Progenitor cell of endocrine pancreas (in vitro differentiated cells): ENCODE data around the gene USP54. TPM values are rescaled to one million over a fixed set of nuclear protein-coding genes. Genes with fewer than 3 reads are reported as not detected.

Experiments used
- DNase-seq: peaks from one replicate; pipeline ENCODE4 v3.0.0; 2021; ENCODE audit warnings: low spot score; ENCODE audit not compliant: unreplicated experiment
- H3K27ac Mint-ChIP-seq: 2 replicates; pipeline ENCODE4 v1.8.0; 2021; ENCODE audit warnings: mild to moderate bottlenecking, moderate library complexity, mixed read lengths
- H3K27me3 Mint-ChIP-seq: 2 replicates; pipeline ENCODE4 v1.8.0; 2021; ENCODE audit warnings: mixed read lengths
- H3K36me3 Mint-ChIP-seq: 2 replicates; pipeline ENCODE4 v1.8.0; 2022; ENCODE audit warnings: mixed read lengths; ENCODE audit not compliant: insufficient read depth
- H3K4me1 Mint-ChIP-seq: 2 replicates; pipeline ENCODE4 v1.8.0; 2021; ENCODE audit warnings: low read depth, mixed read lengths
- H3K4me3 Mint-ChIP-seq: 2 replicates; pipeline ENCODE4 v1.8.0; 2021; ENCODE audit warnings: low read depth, mild to moderate bottlenecking, moderate library complexity, mixed read lengths
- H3K9me3 Mint-ChIP-seq: 2 replicates; pipeline ENCODE4 v1.8.0; 2021; ENCODE audit warnings: low read depth, mixed read lengths
- total RNA-seq: library from RNA; stranded (reverse); gene quantifications from 2 replicates; pipeline ENCODE4 v1.2.1, GENCODE V29; 2021
- TF ChIP-seq, protein P1 (sequence below): fragments of 200-600 bp; sonication (generic); IDR thresholded peaks from one replicate; pipeline ENCODE4 v1.5.0; 2021; ENCODE audit warnings: antibody characterized with exemption, mild to moderate bottlenecking; ENCODE audit not compliant: unreplicated experiment

The USP54 gene
- total RNA-seq, 1 donor from 2014 or later = 83.8 TPM

GRCh38 chr10:73597346-73597745 lies 6.2 kb upstream of the USP54 start:
- TF ChIP-seq, protein P1, sequence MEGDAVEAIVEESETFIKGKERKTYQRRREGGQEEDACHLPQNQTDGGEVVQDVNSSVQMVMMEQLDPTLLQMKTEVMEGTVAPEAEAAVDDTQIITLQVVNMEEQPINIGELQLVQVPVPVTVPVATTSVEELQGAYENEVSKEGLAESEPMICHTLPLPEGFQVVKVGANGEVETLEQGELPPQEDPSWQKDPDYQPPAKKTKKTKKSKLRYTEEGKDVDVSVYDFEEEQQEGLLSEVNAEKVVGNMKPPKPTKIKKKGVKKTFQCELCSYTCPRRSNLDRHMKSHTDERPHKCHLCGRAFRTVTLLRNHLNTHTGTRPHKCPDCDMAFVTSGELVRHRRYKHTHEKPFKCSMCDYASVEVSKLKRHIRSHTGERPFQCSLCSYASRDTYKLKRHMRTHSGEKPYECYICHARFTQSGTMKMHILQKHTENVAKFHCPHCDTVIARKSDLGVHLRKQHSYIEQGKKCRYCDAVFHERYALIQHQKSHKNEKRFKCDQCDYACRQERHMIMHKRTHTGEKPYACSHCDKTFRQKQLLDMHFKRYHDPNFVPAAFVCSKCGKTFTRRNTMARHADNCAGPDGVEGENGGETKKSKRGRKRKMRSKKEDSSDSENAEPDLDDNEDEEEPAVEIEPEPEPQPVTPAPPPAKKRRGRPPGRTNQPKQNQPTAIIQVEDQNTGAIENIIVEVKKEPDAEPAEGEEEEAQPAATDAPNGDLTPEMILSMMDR = no peak
- peaks cover 6% of the 10 kb centered on the region for H3K36me3 Mint-ChIP-seq
- peaks cover 14% of the 10 kb centered on the region for H3K4me1 Mint-ChIP-seq
- H3K27ac Mint-ChIP-seq = peak overlapping the region; percentile 27
- no peaks in the 10 kb centered on the region for H3K9me3 Mint-ChIP-seq
- H3K27me3 Mint-ChIP-seq = no peaks in the 10 kb centered on the region
- no peak for DNase-seq
- no peak overlapping the region for H3K4me3 Mint-ChIP-seq

GRCh38 chr10:73593812-73594211 lies 2.7 kb upstream of the USP54 start:
- no peaks in the 10 kb centered on the region for H3K9me3 Mint-ChIP-seq

DNA sequence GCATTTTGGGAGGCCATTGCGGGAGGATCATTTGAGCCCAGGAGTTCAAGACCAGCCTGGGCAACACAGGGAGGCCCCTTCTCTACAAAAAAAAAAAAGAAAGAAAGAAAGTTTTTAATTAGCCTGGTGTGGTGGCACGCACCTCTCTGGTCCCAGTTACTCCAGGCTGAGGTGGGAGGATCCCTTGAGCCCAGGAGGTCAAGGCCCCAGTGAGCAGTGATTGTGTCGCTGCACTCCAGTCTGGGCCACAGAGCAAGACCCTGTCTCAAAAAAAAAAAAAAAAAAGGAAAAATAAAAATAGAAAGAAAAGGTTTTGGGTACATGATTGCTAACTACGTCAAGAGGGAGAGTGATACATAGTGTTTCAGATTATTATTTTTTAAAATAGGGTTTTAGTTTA lies 2.0 kb upstream of the USP54 start:
- H3K4me3 Mint-ChIP-seq = no peak overlapping the region
- TF ChIP-seq, protein P1 = no peak
- no peak for DNase-seq
- peak overlapping the region; percentile 96 for H3K27ac Mint-ChIP-seq
- H3K9me3 Mint-ChIP-seq = no peaks in the 10 kb centered on the region
- H3K27me3 Mint-ChIP-seq = no peaks in the 10 kb centered on the region
- peaks cover under 1% of the 10 kb centered on the region for H3K36me3 Mint-ChIP-seq
- H3K4me1 Mint-ChIP-seq = peaks cover 38% of the 10 kb centered on the region

More at GRCh38 chr10:73593812-73594211, 2.7 kb upstream of the USP54 start:
- Mint-ChIP-seq H3K27ac (no peak overlapping the region), H3K4me3 (no peak overlapping the region), H3K27me3 (no peaks in the 10 kb centered on the region), H3K4me1 (peaks cover 32% of the 10 kb centered on the region), H3K36me3 (peaks cover 2% of the 10 kb centered on the region)
- TF ChIP-seq, protein P1 = no peak
- DNase-seq = no peak

- peaks cover 44% of the 10 kb centered on the region for H3K4me1 Mint-ChIP-seq
- H3K27ac Mint-ChIP-seq = peak overlapping the region; percentile 96
- no peaks in the 10 kb centered on the region for H3K27me3 Mint-ChIP-seq
- H3K36me3 Mint-ChIP-seq = no peaks in the 10 kb centered on the region
- TF ChIP-seq, protein P1 = peak; percentile 24
- DNase-seq = peak; percentile 12
- no peaks in the 10 kb centered on the region for H3K9me3 Mint-ChIP-seq
- H3K4me3 Mint-ChIP-seq = peak overlapping the region; percentile 47
Observed at GRCh38 chr10:73591935-73592699, 975 bp upstream of the USP54 start.

GRCh38 chr10:73589563-73590126 lies 1.5 kb downstream of the USP54 start:
- Mint-ChIP-seq H3K27ac (peak overlapping the region; percentile 59), H3K4me1 (peaks cover 60% of the 10 kb centered on the region), H3K36me3 (peaks cover 8% of the 10 kb centered on the region), H3K9me3 (peaks cover 3% of the 10 kb centered on the region), H3K4me3 (peak overlapping the region; percentile 17), H3K27me3 (no peaks in the 10 kb centered on the region)
- DNase-seq = no peak
- TF ChIP-seq, protein P1 = no peak
